IPS-18c (cell line): ENCODE data around the gene PAQR5.

ENCODE experiments used
- H3K4me3 ChIP-seq: 2 replicates; pipeline ENCODE4 v1.7.0; 2013; ENCODE audit warnings: low read depth, mild to moderate bottlenecking, low read length, moderate library complexity; ENCODE audit not compliant: insufficient read depth
- H3K9me3 ChIP-seq: one replicate; pipeline ENCODE4 v1.6.1; 2013; ENCODE audit warnings: mild to moderate bottlenecking, low read length, moderate library complexity; ENCODE audit not compliant: control insufficient read depth, insufficient read depth

Gene PAQR5

DNA sequence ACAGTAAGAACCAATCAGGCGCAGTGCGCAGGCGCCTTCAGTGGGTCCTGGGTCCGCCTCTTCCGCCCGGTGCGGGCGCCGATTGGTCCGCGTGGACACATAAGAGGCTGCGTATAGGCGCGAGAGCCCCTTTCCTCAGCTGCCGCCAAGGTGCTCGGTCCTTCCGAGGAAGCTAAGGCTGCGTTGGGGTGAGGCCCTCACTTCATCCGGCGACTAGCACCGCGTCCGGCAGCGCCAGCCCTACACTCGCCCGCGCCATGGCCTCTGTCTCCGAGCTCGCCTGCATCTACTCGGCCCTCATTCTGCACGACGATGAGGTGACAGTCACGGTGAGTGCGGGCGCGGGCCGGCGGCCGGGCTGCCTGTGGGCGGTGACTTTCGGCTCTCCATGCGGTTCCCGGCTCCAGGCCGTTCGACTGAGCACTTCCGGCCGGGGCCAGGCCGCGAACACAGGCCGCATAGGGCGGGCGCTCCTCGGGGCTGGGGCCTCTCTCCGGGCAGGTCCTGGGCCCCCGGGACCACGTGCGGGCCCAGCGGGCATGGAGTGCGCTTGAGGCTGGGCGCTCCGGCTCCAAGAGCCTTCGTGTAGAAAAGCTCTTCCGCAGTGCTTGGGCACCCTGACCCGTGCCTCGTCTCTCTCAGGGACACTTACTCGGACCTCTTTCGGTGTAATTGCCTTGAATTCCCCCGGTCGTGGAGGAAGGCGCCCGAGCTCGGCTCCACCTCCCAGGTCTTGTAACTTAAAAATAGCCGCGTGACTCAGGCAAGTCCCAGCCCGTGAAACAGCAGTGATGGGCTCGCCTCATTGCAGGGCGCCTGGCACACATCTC lies 154.2 kb downstream of the PAQR5 start, which contains the start of gene RPLP1:
Gene RPLP1, plus strand, starts transcription at position 127 of the 830 bp plus-strand sequence. Its CDS starts 131 bp downstream, at position 258.
- no peaks in the 10 kb centered on the region for H3K9me3 ChIP-seq
- peak within 1 kb of the TSS; percentile 90 for H3K4me3 ChIP-seq

DNA sequence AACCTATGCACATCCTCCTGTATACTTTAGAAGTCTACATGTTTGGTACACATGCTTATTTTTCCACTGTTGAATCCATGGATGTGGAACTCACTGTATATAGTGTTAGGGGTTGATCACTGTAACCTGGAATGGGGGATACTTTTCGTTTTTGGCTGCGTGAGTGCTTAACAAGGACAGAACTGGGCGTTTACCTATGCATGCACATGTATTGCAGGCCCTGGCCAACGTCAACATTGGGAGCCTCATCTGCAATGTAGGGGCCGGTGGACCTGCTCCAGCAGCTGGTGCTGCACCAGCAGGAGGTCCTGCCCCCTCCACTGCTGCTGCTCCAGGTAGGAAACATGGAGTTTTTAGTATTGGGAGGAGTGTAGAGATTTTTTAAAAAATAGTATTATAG lies 156.2 kb downstream of the PAQR5 start:
- H3K4me3 ChIP-seq = peak overlapping the region; percentile 26; the same call in 1 of the 2 replicates

DNA sequence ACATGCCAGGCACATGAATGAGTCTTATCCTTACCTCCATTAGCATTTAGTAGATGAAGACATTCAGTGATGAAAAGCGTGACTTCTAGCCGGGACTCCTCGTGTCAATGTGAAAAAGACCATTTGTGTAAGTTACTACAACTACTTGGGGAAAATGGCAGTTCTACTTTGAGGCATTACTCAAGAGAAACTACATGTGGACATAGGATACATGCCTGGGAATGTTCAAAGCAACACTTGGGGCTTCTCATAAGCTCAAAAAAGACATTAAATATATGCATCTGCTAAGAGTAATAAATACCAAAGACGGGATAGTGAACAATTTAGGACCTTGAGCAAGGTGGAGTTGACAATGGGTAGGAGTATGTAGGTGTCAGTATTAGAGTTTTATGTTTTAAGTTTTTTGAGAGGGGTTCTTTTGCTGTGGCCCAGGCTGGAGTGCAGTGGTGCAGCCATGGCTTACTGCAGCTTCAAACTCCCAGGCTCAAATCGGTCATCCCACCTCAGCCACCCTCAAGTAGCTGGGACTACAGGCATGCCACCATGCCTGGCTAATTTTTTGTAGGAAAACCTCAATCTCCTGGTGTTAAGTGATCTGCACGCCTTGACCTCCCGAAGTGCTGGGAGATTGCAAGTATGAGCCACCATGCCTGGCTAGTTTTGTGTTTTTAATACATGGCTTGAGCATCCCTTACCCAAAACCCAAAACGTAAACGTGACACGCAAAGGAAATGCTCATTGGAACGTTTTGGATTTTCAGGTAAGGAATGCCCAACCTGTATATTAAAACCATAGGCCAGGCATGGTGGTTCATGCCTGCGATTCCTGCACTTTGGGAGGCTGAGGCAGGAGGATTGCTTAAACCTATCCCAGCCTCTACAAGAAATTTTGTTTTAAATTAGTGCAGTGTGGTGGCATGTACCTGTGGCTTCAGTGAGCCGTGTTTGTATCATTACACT lies 157.8 kb downstream of the PAQR5 start:
- no peak overlapping the region for H3K4me3 ChIP-seq
- H3K9me3 ChIP-seq = no peaks in the 10 kb centered on the region

More for the DNA sequence above, 156.2 kb downstream of the PAQR5 start:
- no peaks in the 10 kb centered on the region for H3K9me3 ChIP-seq
